ENCODE measurements around the gene INSM1.
"Not testable (repeated sequence)": the region's sequence is repeated elsewhere in the genome, so short reads cannot be mapped to it uniquely, and the experiment has no call there.

The INSM1 gene

DNA sequence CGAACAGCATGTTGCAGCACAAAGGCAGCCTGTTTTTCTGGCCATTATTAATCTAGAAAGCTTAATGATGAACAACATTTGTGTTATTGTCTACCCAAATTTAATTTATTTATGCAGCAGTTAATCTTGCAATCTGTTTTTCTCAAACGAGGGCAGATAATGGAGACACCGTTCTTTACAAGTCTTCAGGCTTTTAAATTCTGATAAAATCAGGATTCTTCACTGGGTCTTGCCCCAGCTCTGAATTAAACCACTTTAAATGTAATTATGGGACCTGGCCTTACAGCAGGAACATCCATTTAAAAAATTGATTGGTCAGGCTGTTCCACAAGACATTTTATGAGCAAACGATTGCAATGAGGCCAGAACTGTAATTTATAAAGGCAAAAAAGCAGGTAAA is 26.5 kb upstream of the INSM1 start:
- peaks cover 0 to 4% (median 2%) of the 10 kb centered on the region in 5 experiments for H3K27me3 ChIP-seq (replicated peaks in 2 of 5; ENCODE audit: control insufficient read depth in 4 of 5, insufficient read depth in 5 of 5, low read length in 4 of 5)
- no peak overlapping the region for H3K4me3 ChIP-seq (ENCODE audit: control insufficient read depth in 1 of 7, extremely low read depth in 1 of 7, insufficient read depth in 4 of 7, low read depth in 2 of 7, low read length in 6 of 7)
- no peaks in the 10 kb centered on the region for H3K36me3 ChIP-seq (ENCODE audit: control insufficient read depth in 4 of 4, insufficient read depth in 4 of 4, low read length in 3 of 4)
- DNase-seq = no peak
- CTCF ChIA-PET = no interaction called here
- 82% methylated on average over 3 of the region's 4 CpGs for WGBS (ENCODE audit: insufficient coverage)
- H3K4me1 ChIP-seq (ENCODE audit: control extremely low read depth in 1 of 4, control insufficient read depth in 4 of 4, insufficient read depth in 4 of 4, low read length in 3 of 4) = peaks cover 0 to 6% (median 0%) of the 10 kb centered on the region in 4 experiments
- no peaks in the 10 kb centered on the region for H3K9me3 ChIP-seq (ENCODE audit: control extremely low read depth in 1 of 5, control insufficient read depth in 4 of 5, insufficient read depth in 2 of 5, low read depth in 1 of 5, low read length in 4 of 5)
- POLR2A ChIA-PET = no interaction called here
- no peak overlapping the region for H3K27ac ChIP-seq (ENCODE audit: insufficient read depth in 1 of 2, low read depth in 1 of 2, low read length in 2 of 2, poor library complexity in 1 of 2, severe bottlenecking in 2 of 2)

GRCh38 chr20:20342066-20342465 is 25.8 kb upstream of the INSM1 start:
- WGBS (ENCODE audit: insufficient coverage) = no CpG with 5 or more reads among the region's 5 CpGs
- no peak for DNase-seq
- POLR2A ChIA-PET = no interaction called here

GRCh38 chr20:20343932-20344331 is 24.0 kb upstream of the INSM1 start:
- no peak overlapping the region for H3K27ac ChIP-seq (ENCODE audit: insufficient read depth in 1 of 2, low read depth in 1 of 2, low read length in 2 of 2, poor library complexity in 1 of 2, severe bottlenecking in 2 of 2)
- H3K4me3 ChIP-seq (ENCODE audit: control insufficient read depth in 1 of 7, extremely low read depth in 1 of 7, insufficient read depth in 4 of 7, low read depth in 2 of 7, low read length in 6 of 7) = no peak overlapping the region
- ChIA-PET POLR2A (no interaction called here), CTCF (interaction anchor here (0.9 to 1.5 kb wide), 2 partner anchors 106 to 250 kb away, joined by 3 read pairs; no protein-coding TSS in a partner anchor)
- H3K4me1 ChIP-seq (ENCODE audit: control extremely low read depth in 1 of 4, control insufficient read depth in 4 of 4, insufficient read depth in 4 of 4, low read length in 3 of 4) = peaks cover 0 to 6% (median 0%) of the 10 kb centered on the region in 4 experiments
- no peak for DNase-seq
- peaks cover 0 to 15% (median 3%) of the 10 kb centered on the region in 5 experiments for H3K9me3 ChIP-seq (ENCODE audit: control extremely low read depth in 1 of 5, control insufficient read depth in 4 of 5, insufficient read depth in 2 of 5, low read depth in 1 of 5, low read length in 4 of 5)
- WGBS (ENCODE audit: insufficient coverage) = 89% methylated on average over 5 of the region's 7 CpGs
- peaks cover 0 to 4% (median 2%) of the 10 kb centered on the region in 5 experiments for H3K27me3 ChIP-seq (replicated peaks in 2 of 5; ENCODE audit: control insufficient read depth in 4 of 5, insufficient read depth in 5 of 5, low read length in 4 of 5)
- H3K36me3 ChIP-seq (ENCODE audit: control insufficient read depth in 4 of 4, insufficient read depth in 4 of 4, low read length in 3 of 4) = no peaks in the 10 kb centered on the region

More at GRCh38 chr20:20342066-20342465, 25.8 kb upstream of the INSM1 start:
- H3K9me3 ChIP-seq (ENCODE audit: control extremely low read depth in 1 of 5, control insufficient read depth in 4 of 5, insufficient read depth in 2 of 5, low read depth in 1 of 5, low read length in 4 of 5) = peaks cover 0 to 1% (median 0%) of the 10 kb centered on the region in 5 experiments
- no peak overlapping the region for H3K27ac ChIP-seq (ENCODE audit: insufficient read depth in 1 of 2, low read depth in 1 of 2, low read length in 2 of 2, poor library complexity in 1 of 2, severe bottlenecking in 2 of 2)
- no peaks in the 10 kb centered on the region for H3K36me3 ChIP-seq (ENCODE audit: control insufficient read depth in 4 of 4, insufficient read depth in 4 of 4, low read length in 3 of 4)
- CTCF ChIA-PET = no interaction called here
- H3K27me3 ChIP-seq (replicated peaks in 2 of 5; ENCODE audit: control insufficient read depth in 4 of 5, insufficient read depth in 5 of 5, low read length in 4 of 5) = peaks cover 0 to 4% (median 2%) of the 10 kb centered on the region in 5 experiments
- H3K4me1 ChIP-seq (ENCODE audit: control extremely low read depth in 1 of 4, control insufficient read depth in 4 of 4, insufficient read depth in 4 of 4, low read length in 3 of 4) = peaks cover 0 to 6% (median 0%) of the 10 kb centered on the region in 4 experiments
- H3K4me3 ChIP-seq (ENCODE audit: control insufficient read depth in 1 of 7, extremely low read depth in 1 of 7, insufficient read depth in 4 of 7, low read depth in 2 of 7, low read length in 6 of 7) = no peak overlapping the region

DNA sequence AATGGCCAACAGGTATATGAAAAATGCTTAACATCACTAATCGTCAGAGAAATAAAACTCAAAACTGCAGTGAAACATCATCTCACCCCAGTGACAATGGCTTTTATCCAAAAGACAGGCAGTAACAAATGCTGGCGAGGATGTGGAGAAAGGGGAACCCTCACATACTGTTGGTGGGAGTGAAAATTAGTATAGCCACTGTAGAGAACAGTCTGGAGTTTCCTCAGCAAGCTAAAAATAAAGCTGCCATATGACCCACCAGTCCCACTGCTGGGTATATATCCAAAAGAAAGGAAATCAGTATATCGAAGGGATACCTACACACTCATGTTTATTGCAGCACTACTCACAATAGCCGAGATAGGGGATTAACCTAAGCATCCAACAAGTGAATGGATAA is 23.4 kb upstream of the INSM1 start:
- 100% methylated on average over 1 of the region's 4 CpGs for WGBS (ENCODE audit: insufficient coverage)
- peaks cover 0 to 6% (median 0%) of the 10 kb centered on the region in 4 experiments for H3K4me1 ChIP-seq (ENCODE audit: control extremely low read depth in 1 of 4, control insufficient read depth in 4 of 4, insufficient read depth in 4 of 4, low read length in 3 of 4)
- H3K27me3 ChIP-seq (replicated peaks in 2 of 5; ENCODE audit: control insufficient read depth in 4 of 5, insufficient read depth in 5 of 5, low read length in 4 of 5) = peaks cover 0 to 4% (median 2%) of the 10 kb centered on the region in 5 experiments
- H3K4me3 ChIP-seq (ENCODE audit: control insufficient read depth in 1 of 7, extremely low read depth in 1 of 7, insufficient read depth in 4 of 7, low read depth in 2 of 7, low read length in 6 of 7) = no peak overlapping the region
- ChIA-PET POLR2A (no interaction called here), CTCF (no interaction called here)
- peaks cover 0 to 15% (median 3%) of the 10 kb centered on the region in 5 experiments for H3K9me3 ChIP-seq (ENCODE audit: control extremely low read depth in 1 of 5, control insufficient read depth in 4 of 5, insufficient read depth in 2 of 5, low read depth in 1 of 5, low read length in 4 of 5)
- H3K27ac ChIP-seq (ENCODE audit: insufficient read depth in 1 of 2, low read depth in 1 of 2, low read length in 2 of 2, poor library complexity in 1 of 2, severe bottlenecking in 2 of 2) = no peak overlapping the region
- DNase-seq = no peak
- H3K36me3 ChIP-seq (ENCODE audit: control insufficient read depth in 4 of 4, insufficient read depth in 4 of 4, low read length in 3 of 4) = no peaks in the 10 kb centered on the region

DNA sequence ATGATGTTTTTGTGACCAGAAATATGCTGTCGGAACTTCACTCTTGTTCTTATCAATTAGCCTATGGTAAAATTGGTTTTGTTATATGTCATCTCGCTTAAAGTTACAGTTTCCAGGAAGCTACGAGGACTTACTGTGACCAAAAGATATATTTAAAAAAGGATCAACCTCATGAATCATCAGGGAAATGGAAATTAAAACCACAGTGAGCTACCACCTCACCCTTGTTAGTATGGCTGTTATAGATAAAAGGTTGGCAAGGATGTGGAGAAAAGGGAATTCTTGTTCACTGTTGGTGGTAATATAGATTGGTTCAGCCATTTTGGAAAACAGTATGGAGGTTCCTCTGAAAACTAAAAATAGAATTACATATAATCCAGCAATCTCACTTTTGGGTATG is 14.3 kb upstream of the INSM1 start:
- peak in 2 of 3 donors; percentile 62 to 73 for DNase-seq
- peaks cover 0 to 4% (median 0%) of the 10 kb centered on the region in 5 experiments for H3K27me3 ChIP-seq (replicated peaks in 2 of 5; ENCODE audit: control insufficient read depth in 4 of 5, insufficient read depth in 5 of 5, low read length in 4 of 5)
- H3K9me3 ChIP-seq (ENCODE audit: control extremely low read depth in 1 of 5, control insufficient read depth in 4 of 5, insufficient read depth in 2 of 5, low read depth in 1 of 5, low read length in 4 of 5) = peaks cover 0 to 18% (median 2%) of the 10 kb centered on the region in 5 experiments
- ChIA-PET CTCF (no interaction called here), POLR2A (no interaction called here)
- H3K36me3 ChIP-seq (ENCODE audit: control insufficient read depth in 4 of 4, insufficient read depth in 4 of 4, low read length in 3 of 4) = no peaks in the 10 kb centered on the region
- WGBS (ENCODE audit: insufficient coverage) = 0% methylated on average over 1 of the region's 3 CpGs
- H3K4me1 ChIP-seq (ENCODE audit: control extremely low read depth in 1 of 4, control insufficient read depth in 4 of 4, insufficient read depth in 4 of 4, low read length in 3 of 4) = no peaks in the 10 kb centered on the region
- H3K27ac ChIP-seq (ENCODE audit: insufficient read depth in 1 of 2, low read depth in 1 of 2, low read length in 2 of 2, poor library complexity in 1 of 2, severe bottlenecking in 2 of 2) = no peak overlapping the region
- H3K4me3 ChIP-seq (ENCODE audit: control insufficient read depth in 1 of 7, extremely low read depth in 1 of 7, insufficient read depth in 4 of 7, low read depth in 2 of 7, low read length in 6 of 7) = no peak overlapping the region

DNA sequence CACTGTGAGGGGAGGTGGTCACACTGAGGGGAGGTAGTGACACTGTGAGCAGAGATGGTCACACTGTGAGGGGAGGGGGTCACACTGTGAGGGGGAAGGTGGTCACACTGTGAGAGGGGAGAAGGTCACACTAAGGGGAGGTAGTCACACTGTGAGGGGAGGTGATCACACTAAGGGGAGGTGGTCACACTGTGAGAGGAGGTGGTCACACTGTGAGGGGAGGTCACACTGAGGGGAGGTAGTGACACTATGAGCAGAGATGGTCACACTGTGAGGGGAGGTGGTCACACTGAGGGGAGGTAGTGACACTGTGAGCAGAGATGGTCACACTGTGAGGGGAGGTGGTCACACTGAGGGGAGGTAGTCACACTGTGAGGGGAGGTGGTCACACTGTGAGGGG is 12.4 kb upstream of the INSM1 start:
- H3K27ac ChIP-seq (ENCODE audit: insufficient read depth in 1 of 2, low read depth in 1 of 2, low read length in 2 of 2, poor library complexity in 1 of 2, severe bottlenecking in 2 of 2); DNase-seq; H3K4me1 ChIP-seq (ENCODE audit: control extremely low read depth in 1 of 4, control insufficient read depth in 4 of 4, insufficient read depth in 4 of 4, low read length in 3 of 4); H3K4me3 ChIP-seq (ENCODE audit: control insufficient read depth in 1 of 7, extremely low read depth in 1 of 7, insufficient read depth in 4 of 7, low read depth in 2 of 7, low read length in 6 of 7); CTCF ChIA-PET; H3K36me3 ChIP-seq (ENCODE audit: control insufficient read depth in 4 of 4, insufficient read depth in 4 of 4, low read length in 3 of 4); POLR2A ChIA-PET: not testable (repeated sequence)
- peaks cover 0 to 15% (median 2%) of the 10 kb centered on the region in 5 experiments for H3K9me3 ChIP-seq (ENCODE audit: control extremely low read depth in 1 of 5, control insufficient read depth in 4 of 5, insufficient read depth in 2 of 5, low read depth in 1 of 5, low read length in 4 of 5)
- H3K27me3 ChIP-seq (replicated peaks in 2 of 5; ENCODE audit: control insufficient read depth in 4 of 5, insufficient read depth in 5 of 5, low read length in 4 of 5) = peaks cover under 1 to 12% (median 6%) of the 10 kb centered on the region in 5 experiments

GRCh38 chr20:20358801-20359200 is 9.1 kb upstream of the INSM1 start:
- no peak overlapping the region for H3K4me3 ChIP-seq (ENCODE audit: control insufficient read depth in 1 of 7, extremely low read depth in 1 of 7, insufficient read depth in 4 of 7, low read depth in 2 of 7, low read length in 6 of 7)
- ChIA-PET POLR2A (no interaction called here), CTCF (interaction anchor here (0.8 to 1.1 kb wide), 2 partner anchors 12 to 24 kb away, joined by 3 read pairs; no protein-coding TSS in a partner anchor)
- H3K27me3 ChIP-seq (replicated peaks in 2 of 5; ENCODE audit: control insufficient read depth in 4 of 5, insufficient read depth in 5 of 5, low read length in 4 of 5) = peaks cover 9 to 44% (median 28%) of the 10 kb centered on the region in 5 experiments
- no peak for DNase-seq
- H3K36me3 ChIP-seq (ENCODE audit: control insufficient read depth in 4 of 4, insufficient read depth in 4 of 4, low read length in 3 of 4) = no peaks in the 10 kb centered on the region
- no peak overlapping the region for H3K27ac ChIP-seq (ENCODE audit: insufficient read depth in 1 of 2, low read depth in 1 of 2, low read length in 2 of 2, poor library complexity in 1 of 2, severe bottlenecking in 2 of 2)
- peaks cover 0 to 12% (median 4%) of the 10 kb centered on the region in 4 experiments for H3K4me1 ChIP-seq (ENCODE audit: control extremely low read depth in 1 of 4, control insufficient read depth in 4 of 4, insufficient read depth in 4 of 4, low read length in 3 of 4)
- H3K9me3 ChIP-seq (ENCODE audit: control extremely low read depth in 1 of 5, control insufficient read depth in 4 of 5, insufficient read depth in 2 of 5, low read depth in 1 of 5, low read length in 4 of 5) = peaks cover 0 to 8% (median 0%) of the 10 kb centered on the region in 5 experiments

Measured in common myeloid progenitor, CD34-positive (primary cell).